Parathyroid adenoma (tissue), 2 donors: ENCODE measurements around the gene SGIP1.

ENCODE experiments used
- H2AFZ ChIP-seq: fragments of 300-600 bp; sonication (generic); one replicate; pipeline ENCODE4 v1.7.0; 2017; ENCODE audit warnings: antibody characterized with exemption, mild to moderate bottlenecking
- H3K27ac ChIP-seq: fragments of 300-600 bp; sonication (generic); one replicate; pipeline ENCODE4 v1.7.0; 2017
- H3K27me3 ChIP-seq: fragments of 300-600 bp; sonication (generic); one replicate; pipeline ENCODE4 v1.7.0; 2017; ENCODE audit warnings: low read length; ENCODE audit not compliant: control insufficient read depth, insufficient read depth
- H3K36me3 ChIP-seq: fragments of 300-600 bp; sonication (generic); one replicate; pipeline ENCODE4 v1.7.0; 2017; ENCODE audit warnings: low read length; ENCODE audit not compliant: control insufficient read depth, insufficient read depth
- H3K4me1 ChIP-seq: fragments of 300-600 bp; sonication (generic); one replicate; pipeline ENCODE4 v1.7.0; 2017; ENCODE audit warnings: control low read depth
- H3K4me2 ChIP-seq: fragments of 300-600 bp; sonication (generic); one replicate; pipeline ENCODE4 v1.7.0; 2017; ENCODE audit warnings: low read length
- H3K4me3 ChIP-seq: fragments of 300-600 bp; sonication (generic); one replicate; pipeline ENCODE4 v1.7.0; 2017; ENCODE audit warnings: low read depth, low read length
- H3K79me2 ChIP-seq: fragments of 300-600 bp; sonication (generic); one replicate; pipeline ENCODE4 v1.7.0; 2017; ENCODE audit warnings: control low read depth
- H3K9ac ChIP-seq: fragments of 300-600 bp; sonication (generic); one replicate; pipeline ENCODE4 v1.7.0; 2017; ENCODE audit warnings: mild to moderate bottlenecking
- H3K9me3 ChIP-seq: fragments of 300-600 bp; sonication (generic); one replicate; pipeline ENCODE4 v1.7.0; 2017; ENCODE audit warnings: low read length; ENCODE audit not compliant: control insufficient read depth
- CTCF ChIP-seq: fragments of 300-600 bp; sonication (generic); IDR thresholded peaks from one replicate; pipeline ENCODE4 v1.7.0; 2017; ENCODE audit warnings: antibody characterized with exemption, mild to moderate bottlenecking
- donor health status: primary hyperparathyroidism.

SGIP1 gene

DNA sequence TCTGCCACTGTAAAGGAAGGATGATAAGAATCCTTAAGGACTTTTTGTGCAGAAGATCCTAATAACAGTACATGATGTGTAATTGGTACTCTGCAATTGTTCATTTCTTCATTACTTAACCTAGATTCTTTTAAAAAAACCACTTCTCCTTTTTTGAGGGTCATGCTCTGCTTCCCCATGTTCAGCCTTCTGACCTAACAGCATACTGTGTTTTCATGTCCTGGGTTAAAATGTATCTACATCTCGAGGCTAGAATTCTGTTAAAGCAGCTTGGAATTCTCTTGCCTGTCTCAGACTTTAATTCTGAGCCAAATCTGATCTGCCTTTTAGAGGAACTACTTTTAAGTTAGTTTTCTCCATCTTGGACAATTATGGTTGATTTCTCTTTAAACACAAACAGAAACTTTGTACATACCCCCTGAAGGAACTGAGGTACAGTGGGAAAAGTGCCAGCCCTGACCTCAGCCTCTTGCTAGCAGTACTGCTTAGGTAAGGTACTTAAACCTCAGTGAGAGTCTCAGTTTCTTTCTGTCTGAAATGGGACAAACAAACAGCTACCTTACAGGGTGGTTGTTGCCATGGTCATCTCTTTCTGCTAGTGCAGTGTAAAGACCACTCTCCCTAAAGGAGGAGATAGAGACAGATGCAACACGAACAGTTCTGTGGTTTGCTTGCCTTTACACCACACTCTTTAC, 115.1 kb downstream of the SGIP1 start:
- H3K36me3 ChIP-seq: no peaks in the 10 kb centered on the region
- TF ChIP-seq CTCF: no peak
- no peak overlapping the region for H3K27ac ChIP-seq
- H3K4me1 ChIP-seq: no peaks in the 10 kb centered on the region
- H3K9me3 ChIP-seq: no peaks in the 10 kb centered on the region
- no peaks in the 10 kb centered on the region for H3K27me3 ChIP-seq
- H3K4me3 ChIP-seq: no peak overlapping the region
- no peaks in the 10 kb centered on the region for H3K79me2 ChIP-seq
- H3K4me2 ChIP-seq: no peak overlapping the region
- no peak overlapping the region for H3K9ac ChIP-seq
- H2AFZ ChIP-seq: no peak overlapping the region

- Histone ChIP-seq H3K9me3 (no peaks in the 10 kb centered on the region), H3K4me2 (no peak overlapping the region), H3K27me3 (no peaks in the 10 kb centered on the region), H3K79me2 (no peaks in the 10 kb centered on the region), H3K9ac (no peak overlapping the region), H3K4me1 (no peaks in the 10 kb centered on the region), H3K27ac (no peak overlapping the region), H3K4me3 (no peak overlapping the region), H3K36me3 (no peaks in the 10 kb centered on the region), H2AFZ (no peak overlapping the region)
- no peak for TF ChIP-seq CTCF
These were observed 118.6 kb downstream of the SGIP1 start for GRCh38 chr1:66652556-66652955.

DNA sequence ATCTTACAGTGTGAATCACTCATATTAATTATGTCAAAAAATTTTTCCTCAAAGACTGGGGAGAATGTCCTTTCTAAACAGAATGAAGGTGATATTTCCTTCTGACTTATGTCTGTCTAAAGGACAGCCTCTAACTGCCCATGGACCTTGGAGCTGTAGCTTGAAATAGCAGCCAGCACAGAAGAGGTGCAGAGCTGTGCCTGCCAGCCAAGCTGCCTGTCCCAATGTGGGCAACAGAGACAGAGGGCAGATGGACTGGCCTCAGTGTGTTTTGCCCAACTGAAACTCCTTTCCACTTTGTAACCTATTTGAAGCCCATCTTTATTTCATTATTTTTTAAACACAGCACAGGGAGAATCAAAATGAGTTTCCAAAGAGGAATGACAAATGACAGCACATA, 120.7 kb downstream of the SGIP1 start:
- no peaks in the 10 kb centered on the region for H3K4me1 ChIP-seq
- no peak overlapping the region for H3K9ac ChIP-seq
- no peak for TF ChIP-seq CTCF
- H3K27ac ChIP-seq: no peak overlapping the region
- H3K36me3 ChIP-seq: no peaks in the 10 kb centered on the region
- no peak overlapping the region for H3K4me3 ChIP-seq
- H3K79me2 ChIP-seq: no peaks in the 10 kb centered on the region
- H2AFZ ChIP-seq: no peak overlapping the region
- no peak overlapping the region for H3K4me2 ChIP-seq
- no peaks in the 10 kb centered on the region for H3K9me3 ChIP-seq
- no peaks in the 10 kb centered on the region for H3K27me3 ChIP-seq

- Histone ChIP-seq H3K27ac (no peak overlapping the region), H3K36me3 (no peaks in the 10 kb centered on the region), H3K9me3 (no peaks in the 10 kb centered on the region), H3K27me3 (no peaks in the 10 kb centered on the region), H3K79me2 (no peaks in the 10 kb centered on the region), H3K4me2 (no peak overlapping the region), H3K4me1 (no peaks in the 10 kb centered on the region), H3K9ac (no peak overlapping the region), H2AFZ (no peak overlapping the region), H3K4me3 (no peak overlapping the region)
- no peak for TF ChIP-seq CTCF
These were observed 137.5 kb downstream of the SGIP1 start for GRCh38 chr1:66671455-66671854.

GRCh38 chr1:66676613-66677298, 142.8 kb downstream of the SGIP1 start:
- Histone ChIP-seq H3K9me3 (no peaks in the 10 kb centered on the region), H3K36me3 (no peaks in the 10 kb centered on the region), H3K4me1 (no peaks in the 10 kb centered on the region), H3K27ac (no peak overlapping the region), H3K9ac (no peak overlapping the region), H3K4me3 (no peak overlapping the region), H3K79me2 (no peaks in the 10 kb centered on the region), H2AFZ (no peak overlapping the region), H3K27me3 (no peaks in the 10 kb centered on the region), H3K4me2 (no peak overlapping the region)
- TF ChIP-seq CTCF: no peak
